Lung microvascular endothelial cell (primary cell): ENCODE measurements around the gene TSHZ1. TPM values are rescaled to one million over a fixed set of nuclear protein-coding genes. Genes with fewer than 3 reads are reported as not detected.

Experiments
- DNase-seq, 2 donors: peaks; one replicate each; pipeline versions ENCODE4 v3.0.0 to v3.0.0-alpha.2; 2010; ENCODE audit warnings: low read depth in 2 of 2
- total RNA-seq: library from RNA; depleted of rRNA; stranded (reverse); fragments of >200 nt; gene quantifications from 2 replicates; pipeline ENCODE4 v1.2.1, GENCODE V29; 2014

Gene TSHZ1
- total RNA-seq = 6.5 and 12.5 TPM in 2 replicates

GRCh38 chr18:75210274-75211001, at the start of gene TSHZ1:
Gene TSHZ1 (plus strand): TSS chr18:75210797. CDS start chr18:75211877, 1,080 bp downstream.
- DNase-seq = peak; percentile 87 to 95

- peak; percentile 50 to 69 for DNase-seq
Measured at GRCh38 chr18:75161256-75162028, 49.2 kb upstream of the TSHZ1 start.

GRCh38 chr18:75162467-75162866, 48.1 kb upstream of the TSHZ1 start:
- DNase-seq = peak; percentile 36 to 66

- DNase-seq = no peak
Measured at GRCh38 chr18:75162978-75163377, 47.6 kb upstream of the TSHZ1 start.

- no peak for DNase-seq
Measured at GRCh38 chr18:75163736-75164135, 46.9 kb upstream of the TSHZ1 start.

GRCh38 chr18:75164479-75164878, 46.1 kb upstream of the TSHZ1 start:
- DNase-seq = no peak

- DNase-seq = no peak
Measured at GRCh38 chr18:75165926-75166325, 44.7 kb upstream of the TSHZ1 start.

GRCh38 chr18:75167137-75167536, 43.5 kb upstream of the TSHZ1 start:
- DNase-seq = no peak

GRCh38 chr18:75167759-75168618, 42.6 kb upstream of the TSHZ1 start:
- DNase-seq = peak in 1 of 2 donors; percentile 19

GRCh38 chr18:75168619-75169018, 42.0 kb upstream of the TSHZ1 start:
- DNase-seq = no peak

GRCh38 chr18:75169411-75169810, 41.2 kb upstream of the TSHZ1 start:
- DNase-seq = no peak

GRCh38 chr18:75170022-75170789, 40.4 kb upstream of the TSHZ1 start:
- peak in 1 of 2 donors; percentile 7 for DNase-seq

- DNase-seq = peak in 1 of 2 donors; percentile 75
Measured at GRCh38 chr18:75170916-75171315, 39.7 kb upstream of the TSHZ1 start.

- no peak for DNase-seq
Measured at GRCh38 chr18:75172299-75173124, 38.1 kb upstream of the TSHZ1 start.

- DNase-seq = peak; percentile 19 to 41
Measured at GRCh38 chr18:75173125-75173432, 37.5 kb upstream of the TSHZ1 start.

GRCh38 chr18:75173738-75174137, 36.9 kb upstream of the TSHZ1 start:
- no peak for DNase-seq

- no peak for DNase-seq
Measured at GRCh38 chr18:75176849-75177248, 33.7 kb upstream of the TSHZ1 start.

- DNase-seq = no peak
Measured at GRCh38 chr18:75178376-75178775, 32.2 kb upstream of the TSHZ1 start.

- no peak for DNase-seq
Measured at GRCh38 chr18:75179819-75180600, 30.6 kb upstream of the TSHZ1 start.

GRCh38 chr18:75183524-75183923, 27.1 kb upstream of the TSHZ1 start:
- no peak for DNase-seq
